ENCODE measurements around the gene LMX1B.
A peak's percentile ranks its signal among the peaks of the same experiment; 100 is the strongest.

Gene LMX1B

GRCh38 chr9:126677188-126678084 is 63.7 kb downstream of the LMX1B start:
- no peak for DNase-seq (ENCODE audit: low spot score)
- H3K27ac ChIP-seq: no peak overlapping the region
- no peak overlapping the region for H3K4me3 ChIP-seq
- no peak for TF ChIP-seq CTCF (IDR thresholded peaks at IDR 0.05)

- no peak for DNase-seq (ENCODE audit: low spot score)
- Histone ChIP-seq H3K27ac (no peak overlapping the region), H3K4me3 (no peak overlapping the region)
- no peak for TF ChIP-seq CTCF (IDR thresholded peaks at IDR 0.05)
Observed at GRCh38 chr9:126678989-126679388, 65.3 kb downstream of the LMX1B start.

- H3K4me3 ChIP-seq: no peak overlapping the region
- no peak for TF ChIP-seq CTCF (IDR thresholded peaks at IDR 0.05)
- no peak overlapping the region for H3K27ac ChIP-seq
- no peak for DNase-seq (ENCODE audit: low spot score)
Observed at GRCh38 chr9:126681336-126681735, 67.6 kb downstream of the LMX1B start.

GRCh38 chr9:126682113-126682810 is 68.5 kb downstream of the LMX1B start:
- DNase-seq (ENCODE audit: low spot score): no peak
- Histone ChIP-seq H3K27ac (no peak overlapping the region), H3K4me3 (no peak overlapping the region)
- TF ChIP-seq CTCF (IDR thresholded peaks at IDR 0.05): no peak

GRCh38 chr9:126682928-126683697 is 69.4 kb downstream of the LMX1B start:
- Histone ChIP-seq H3K4me3 (peak overlapping the region; percentile 62), H3K27ac (no peak overlapping the region)
- TF ChIP-seq CTCF (IDR thresholded peaks at IDR 0.05): no peak
- no peak for DNase-seq (ENCODE audit: low spot score)

- no peak overlapping the region for H3K4me3 ChIP-seq
- DNase-seq (ENCODE audit: low spot score): no peak
- no peak overlapping the region for H3K27ac ChIP-seq
- no peak for TF ChIP-seq CTCF (IDR thresholded peaks at IDR 0.05)
Observed at GRCh38 chr9:126683698-126684044, 69.9 kb downstream of the LMX1B start.
